Ecto neural progenitor cell (in vitro differentiated cells): ENCODE data around the gene NR5A1.
A peak's percentile ranks its signal among the peaks of the same experiment; 100 is the strongest.

Experiments
- DNase-seq: peaks from one replicate; pipeline ENCODE4 v3.0.0-alpha.2; 2018; ENCODE audit warnings: low spot score

The NR5A1 gene

DNA sequence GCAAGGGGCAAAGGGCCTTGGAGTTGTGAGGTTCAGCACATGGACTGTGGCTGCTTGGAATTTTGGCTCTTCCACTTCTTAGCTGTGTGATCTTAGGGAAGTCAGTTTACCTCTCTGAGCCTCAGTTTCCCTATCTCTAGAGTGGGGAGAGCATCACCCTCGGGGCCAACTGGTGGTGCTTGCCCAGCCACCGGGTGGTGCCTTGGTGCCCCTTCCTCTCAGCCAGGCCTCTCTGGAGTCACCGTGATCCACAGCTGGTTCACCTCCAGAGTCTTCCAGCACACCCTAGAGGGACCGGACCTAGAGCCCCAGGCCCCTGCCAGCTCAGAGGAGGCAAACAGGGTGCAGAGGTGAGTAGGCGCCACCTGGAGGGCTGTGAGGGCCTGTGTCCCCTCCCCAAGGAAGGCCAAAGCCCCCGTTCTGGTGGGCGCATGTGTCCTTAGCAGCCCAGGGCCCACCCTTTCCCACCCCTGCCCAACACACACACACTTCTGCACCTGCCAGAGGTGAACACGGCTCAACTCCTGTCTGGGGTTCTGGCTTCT is 49.2 kb downstream of the NR5A1 start:
- DNase-seq, result no peak

DNA sequence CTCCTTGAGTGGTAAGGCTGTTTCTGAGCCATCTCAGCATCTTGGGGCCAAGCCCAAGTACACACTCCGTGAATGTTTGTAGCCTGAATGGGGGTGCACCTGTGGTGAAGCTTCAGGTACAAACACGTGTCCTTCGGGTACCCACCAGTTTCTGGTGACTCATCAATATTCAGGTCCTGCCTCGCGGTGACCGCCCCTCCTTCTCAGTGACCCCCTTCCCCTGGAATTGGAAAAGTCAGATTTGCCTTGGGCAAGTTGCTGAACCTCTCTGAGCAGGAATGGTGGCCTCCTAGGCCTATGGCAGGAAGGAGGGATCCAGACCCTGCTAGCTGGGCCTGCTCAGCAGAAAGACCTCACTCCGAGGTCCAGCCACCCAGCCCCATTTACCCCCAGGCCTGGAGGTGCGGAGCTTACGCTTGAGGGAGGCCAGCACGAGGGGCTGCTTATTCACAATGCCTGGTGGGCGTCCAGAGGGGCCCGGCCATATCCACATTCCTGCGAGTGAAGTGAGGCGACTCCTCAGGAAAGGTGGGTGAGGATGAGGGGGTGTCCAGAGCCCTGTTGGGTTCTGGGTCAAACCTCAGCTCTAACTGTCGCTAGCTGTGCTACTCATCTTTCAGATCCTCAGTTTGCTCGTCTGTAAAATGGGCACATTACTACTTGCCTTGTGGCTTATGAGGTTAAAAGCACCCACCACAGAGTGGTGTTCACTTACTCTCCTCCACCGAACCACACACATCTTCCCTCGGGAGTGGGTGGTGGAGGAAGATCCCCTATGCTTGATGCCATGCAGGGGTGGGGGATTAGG is 49.9 kb downstream of the NR5A1 start:
- no peak for DNase-seq

DNA sequence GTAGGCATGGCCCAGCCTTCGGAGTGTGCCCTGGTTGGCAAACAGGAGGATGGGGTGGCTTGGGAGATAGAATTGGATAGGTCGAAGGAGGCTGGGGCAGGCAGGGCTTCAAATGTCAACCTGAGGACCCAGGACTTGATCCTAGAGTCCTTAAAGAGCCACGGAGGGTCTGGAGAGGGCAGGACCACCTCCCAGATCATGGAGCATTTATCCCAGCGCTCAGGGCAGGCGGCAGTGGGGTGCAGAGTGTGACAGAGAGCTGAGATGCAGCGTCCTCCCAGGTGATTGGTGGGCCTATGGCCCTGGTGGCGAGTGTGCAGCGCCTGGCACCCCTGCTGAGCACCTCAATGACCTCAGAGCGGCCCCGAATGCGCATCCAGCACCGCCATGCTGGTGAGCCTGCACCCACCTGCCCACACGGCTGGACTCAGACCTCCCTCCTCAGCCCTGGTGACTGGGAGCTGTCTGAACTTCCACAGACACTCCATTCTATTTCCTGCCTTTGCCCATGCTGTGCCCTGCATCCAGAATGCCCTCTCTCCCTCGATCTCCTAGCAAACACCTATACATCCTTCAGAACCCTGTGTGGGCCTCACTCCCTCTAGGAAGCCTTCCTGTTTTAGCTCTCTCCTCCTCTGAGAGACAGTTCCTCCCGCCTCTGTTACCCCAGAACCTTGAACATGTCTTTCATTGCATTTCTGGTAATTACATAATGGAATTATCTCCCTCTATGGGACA is 50.7 kb downstream of the NR5A1 start:
- DNase-seq, result no peak

DNA sequence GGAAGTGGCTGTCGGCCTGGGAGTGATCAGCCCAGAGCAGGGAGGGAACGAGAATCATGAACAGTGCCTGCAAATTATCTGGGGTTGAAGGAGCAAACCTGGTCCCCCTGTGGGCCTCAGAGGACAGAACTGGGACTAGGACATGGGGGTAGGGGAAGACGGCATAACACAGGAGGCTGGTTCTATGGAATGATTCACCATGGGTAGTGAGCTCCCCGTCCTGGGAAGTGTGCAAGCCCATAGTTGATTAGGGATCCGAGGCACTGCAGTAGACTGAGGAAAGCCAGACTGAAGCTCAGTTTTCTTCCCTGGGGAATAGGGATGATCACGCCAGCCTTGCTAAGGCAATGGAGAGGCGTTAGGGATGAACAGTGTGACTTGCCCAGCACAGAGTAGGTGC is 51.4 kb downstream of the NR5A1 start:
- DNase-seq, result no peak

DNA sequence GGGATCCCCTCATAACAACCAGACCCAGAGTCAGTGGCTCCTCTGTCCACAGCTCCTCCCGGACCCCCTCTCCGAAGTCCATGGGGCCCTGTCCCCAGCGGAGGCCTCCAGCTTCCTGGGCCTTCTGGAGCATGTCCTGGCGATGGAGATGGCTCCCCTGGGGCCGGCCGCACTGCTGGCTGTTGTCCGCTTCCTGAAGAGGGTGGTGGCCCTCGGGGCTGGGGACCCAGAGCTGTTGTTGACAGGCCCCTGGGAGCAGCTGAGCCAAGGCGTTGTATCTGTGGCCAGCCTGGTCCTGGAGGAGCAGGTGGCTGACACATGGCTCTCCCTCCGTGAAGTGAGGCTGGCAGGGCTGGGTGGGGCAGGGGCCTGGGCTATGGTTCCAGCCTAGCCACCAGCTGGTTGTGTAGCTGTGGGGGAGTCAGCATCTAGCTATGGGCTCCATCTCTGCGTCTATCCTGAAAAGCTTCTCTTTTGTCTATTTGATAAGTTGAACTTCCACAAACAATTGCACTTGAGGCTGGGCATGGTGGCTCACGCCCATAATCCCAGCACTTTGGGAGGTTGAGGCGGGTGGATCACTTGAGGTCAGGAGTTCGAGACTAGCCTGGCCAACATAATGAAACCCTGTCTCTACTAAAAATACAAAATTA is 52.3 kb downstream of the NR5A1 start:
- no peak for DNase-seq

DNA sequence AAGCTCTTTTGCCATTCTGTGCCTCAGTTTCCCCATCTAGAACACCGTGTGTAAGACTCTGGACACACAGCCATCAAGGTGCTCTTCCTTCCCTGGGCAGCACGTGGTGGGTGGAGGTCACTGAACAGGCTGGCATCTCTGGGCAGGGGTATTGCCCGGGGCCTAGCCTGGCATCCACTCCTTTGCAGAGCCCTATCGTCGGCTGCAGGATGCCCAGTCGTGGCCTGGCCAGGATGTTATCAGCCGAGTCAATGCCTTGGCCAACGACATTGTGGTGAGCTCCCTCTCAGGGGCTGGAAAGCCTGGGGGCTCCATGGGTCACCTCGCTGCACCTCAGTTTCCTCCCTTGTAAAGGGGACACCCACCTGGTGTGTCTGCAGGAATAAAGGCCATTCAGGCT is 52.9 kb downstream of the NR5A1 start:
- DNase-seq, result no peak

DNA sequence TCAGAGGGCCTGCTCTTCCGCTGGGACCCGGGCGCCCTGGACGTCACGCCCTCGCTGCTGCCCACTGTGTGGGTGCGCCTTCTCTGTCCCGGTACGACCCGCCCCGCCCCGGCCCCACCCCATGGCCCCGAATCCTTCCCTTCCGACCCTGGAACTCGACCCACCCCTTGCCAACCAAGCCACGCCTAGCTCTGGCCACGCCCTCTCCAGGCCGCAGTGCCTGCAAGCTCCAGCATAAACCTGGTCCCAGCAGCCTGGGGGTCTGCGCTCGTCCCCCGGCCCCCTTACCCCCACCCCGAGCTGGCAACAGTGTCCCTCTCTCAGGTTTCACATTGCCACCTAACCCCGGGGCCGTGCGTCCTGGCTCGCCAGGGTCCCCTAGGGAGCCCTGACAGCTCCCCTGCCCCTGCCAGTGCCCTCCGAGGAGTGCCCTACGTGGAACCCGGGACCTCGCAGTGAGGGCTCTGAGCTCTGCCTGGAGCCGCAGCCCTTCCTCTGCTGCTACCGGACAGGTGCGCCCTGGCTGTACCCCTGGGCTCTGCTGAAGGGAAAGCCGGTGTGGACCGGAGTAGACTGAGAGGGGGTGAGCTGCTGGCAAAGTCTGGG is 53.5 kb downstream of the NR5A1 start:
- DNase-seq, result peak; percentile 70

DNA sequence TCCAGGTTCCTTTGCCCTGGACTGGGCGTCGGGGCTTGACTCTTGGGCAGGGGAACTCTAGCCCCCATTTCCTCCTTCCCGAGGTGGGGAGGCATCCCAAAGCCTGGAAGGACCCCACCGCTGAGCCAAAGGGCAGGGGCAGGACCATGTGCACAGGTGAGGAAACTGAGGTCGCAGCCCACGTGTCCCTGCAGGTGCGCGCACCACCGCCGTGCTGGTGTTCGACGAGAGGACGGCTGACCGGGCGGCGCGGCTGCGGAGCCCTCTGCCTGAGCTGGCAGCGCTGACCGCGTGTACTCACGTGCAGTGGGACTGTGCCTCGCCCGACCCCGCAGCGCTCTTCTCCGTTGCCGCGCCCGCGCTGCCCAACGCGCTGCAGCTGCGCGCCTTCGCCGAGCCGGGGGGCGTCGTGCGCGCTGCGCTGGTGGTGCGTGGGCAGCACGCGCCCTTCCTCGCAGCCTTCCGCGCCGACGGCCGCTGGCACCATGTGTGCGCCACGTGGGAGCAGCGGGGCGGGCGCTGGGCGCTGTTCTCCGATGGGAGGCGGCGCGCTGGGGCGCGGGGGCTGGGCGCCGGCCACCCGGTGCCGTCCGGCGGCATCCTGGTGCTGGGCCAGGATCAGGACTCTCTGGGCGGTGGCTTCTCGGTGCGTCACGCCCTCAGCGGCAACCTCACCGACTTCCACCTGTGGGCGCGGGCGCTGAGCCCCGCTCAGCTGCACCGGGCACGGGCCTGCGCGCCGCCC is 54.2 kb downstream of the NR5A1 start:
- DNase-seq, result no peak

DNA sequence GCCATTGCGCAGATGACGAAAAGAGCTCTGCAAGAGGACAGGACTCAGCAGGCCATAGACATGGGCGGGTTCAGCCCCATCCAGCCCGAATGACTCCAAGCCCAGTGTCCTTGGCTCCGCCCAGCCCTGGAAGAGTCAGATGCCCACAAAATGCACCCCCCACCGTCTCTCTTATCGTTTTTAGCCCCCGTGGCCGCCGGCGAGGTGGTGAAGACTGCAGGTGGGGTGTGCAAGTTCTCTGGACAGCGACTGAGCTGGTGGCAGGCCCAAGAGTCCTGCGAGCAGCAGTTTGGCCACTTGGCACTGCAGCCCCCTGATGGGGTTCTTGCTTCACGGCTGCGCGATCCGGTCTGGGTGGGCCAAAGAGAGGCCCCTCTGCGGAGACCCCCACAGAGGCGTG is 54.9 kb downstream of the NR5A1 start:
- no peak for DNase-seq

DNA sequence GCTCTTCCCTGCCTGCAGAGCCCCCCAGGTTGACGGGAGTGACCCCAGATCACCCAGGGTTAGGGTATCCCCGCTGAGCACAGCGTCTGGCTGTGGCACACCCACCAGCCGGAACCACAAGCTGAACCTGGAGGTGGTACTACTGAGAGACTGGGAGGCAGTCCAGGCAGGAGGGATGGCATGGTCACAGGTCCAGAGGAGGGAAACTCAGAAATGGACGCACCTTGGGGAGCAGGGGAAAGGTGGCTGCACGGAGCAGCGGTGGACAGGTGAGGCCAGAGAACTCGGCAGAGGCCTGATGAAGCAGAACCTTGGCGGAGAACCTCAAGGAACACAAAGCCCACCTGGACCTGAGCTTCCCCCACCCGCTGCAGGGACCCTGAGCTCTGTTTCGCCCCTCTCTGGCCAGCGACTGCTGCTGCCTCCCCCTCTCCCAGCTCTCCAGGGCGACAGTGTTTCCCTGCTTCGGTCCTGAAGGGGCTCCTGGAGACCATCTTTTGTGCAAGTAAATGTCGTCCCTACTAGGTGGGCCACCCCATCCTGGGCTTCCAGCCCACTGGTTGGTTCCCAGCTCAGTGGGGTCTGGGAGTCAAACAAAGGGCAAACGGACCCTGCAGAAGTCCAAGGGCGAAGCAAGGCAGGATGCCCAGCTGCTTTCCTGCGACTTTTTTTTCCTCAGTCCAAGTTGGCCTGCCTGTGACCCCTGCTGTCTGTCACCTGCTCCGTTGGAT is 56.1 kb downstream of the NR5A1 start:
- no peak for DNase-seq

DNA sequence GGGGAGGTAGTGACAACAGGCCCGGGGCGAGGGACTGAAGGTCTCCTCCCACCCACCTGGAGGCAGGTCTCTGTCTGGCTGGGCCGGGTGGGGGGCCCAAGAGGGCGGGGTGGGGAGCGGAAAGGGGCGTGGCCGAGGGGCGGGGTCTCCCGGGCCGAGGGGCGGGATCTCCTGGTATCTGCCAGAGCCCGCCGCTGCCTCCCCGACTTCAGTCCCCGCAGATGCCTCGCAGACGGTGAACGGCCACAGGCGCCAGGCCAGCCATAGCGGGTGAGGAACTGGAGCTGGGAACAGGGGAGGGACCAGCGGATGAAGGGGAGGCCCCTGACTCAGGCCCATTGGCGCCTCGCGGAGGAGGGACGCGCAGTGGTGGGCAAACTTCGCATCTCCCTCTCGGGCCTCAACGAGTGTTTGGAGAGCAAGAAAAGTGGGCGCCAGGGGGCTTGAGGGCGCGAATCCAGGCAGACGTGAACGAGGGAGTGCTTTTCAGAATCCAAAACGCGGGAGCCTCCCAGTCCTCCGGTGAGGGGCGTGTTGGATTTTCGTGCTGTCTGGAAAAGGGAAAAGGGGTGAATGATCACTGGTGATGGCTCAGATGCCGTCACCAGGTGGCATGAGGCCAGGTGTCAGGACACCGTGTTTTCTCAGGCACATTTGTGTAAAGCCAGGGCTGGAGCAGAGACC is 56.8 kb downstream of the NR5A1 start, which contains the start of gene ADGRD2:
TSS of gene ADGRD2 (plus strand) at position 211 of the 684 bp plus-strand sequence. CDS start 1,216 bp downstream, outside the sequence.
- peak; percentile 87 for DNase-seq

DNA sequence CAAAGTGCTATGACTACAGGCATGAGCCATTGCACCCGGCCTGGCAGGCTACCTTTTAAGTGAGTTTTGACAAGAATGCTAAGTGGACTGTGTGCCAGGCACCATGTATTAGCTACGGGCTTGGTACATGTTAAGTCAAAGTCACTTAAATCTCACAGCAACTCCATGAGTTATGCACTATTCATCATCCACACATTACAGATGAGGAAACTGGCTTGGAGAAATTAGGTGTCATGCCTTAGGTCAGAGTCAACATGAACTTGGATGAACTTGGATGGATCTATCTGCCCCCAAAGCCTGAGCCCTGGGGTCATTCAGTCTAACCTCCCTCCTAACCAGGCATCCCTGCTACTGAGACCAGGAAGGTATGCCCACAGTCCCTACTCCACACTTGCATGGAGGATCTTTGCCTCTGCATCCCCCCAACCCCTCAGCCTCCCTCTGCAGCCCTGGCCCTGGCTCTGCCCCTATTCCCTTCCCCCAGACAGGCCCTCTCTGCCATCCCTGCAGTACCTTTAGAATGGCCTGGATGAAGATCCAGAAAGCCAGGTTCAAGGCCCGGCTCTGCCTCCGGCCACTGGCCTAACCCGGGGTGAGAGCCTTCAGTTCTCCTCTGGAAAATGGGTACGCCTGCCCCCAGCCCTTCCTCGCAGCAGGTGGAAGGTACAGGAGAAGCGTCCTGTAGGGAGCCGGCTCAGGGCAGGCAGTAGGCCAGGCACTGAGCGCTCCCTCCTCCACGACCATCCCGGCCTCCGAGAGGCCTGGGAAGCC is 57.6 kb downstream of the NR5A1 start:
- no peak for DNase-seq

DNA sequence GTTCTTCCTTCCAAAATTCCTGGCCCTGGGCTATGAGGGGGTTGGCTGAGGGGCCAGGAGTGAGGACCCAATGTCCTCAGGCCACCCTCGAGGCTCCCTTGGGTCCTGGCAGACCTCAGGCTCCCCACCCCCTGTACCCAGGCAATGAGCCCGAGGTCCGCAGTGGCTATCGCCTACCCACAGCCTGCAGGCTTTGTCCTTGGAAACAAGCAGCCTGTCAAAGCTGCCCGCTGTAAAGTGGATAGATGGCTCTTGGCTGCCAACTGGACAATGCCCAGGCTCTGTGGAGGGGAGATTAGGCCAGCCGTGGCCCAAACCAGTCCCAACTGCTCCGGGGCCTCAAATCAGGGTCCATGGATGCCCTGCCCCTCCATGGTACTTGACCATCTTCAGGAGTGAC is 59.2 kb downstream of the NR5A1 start:
- DNase-seq, result no peak

DNA sequence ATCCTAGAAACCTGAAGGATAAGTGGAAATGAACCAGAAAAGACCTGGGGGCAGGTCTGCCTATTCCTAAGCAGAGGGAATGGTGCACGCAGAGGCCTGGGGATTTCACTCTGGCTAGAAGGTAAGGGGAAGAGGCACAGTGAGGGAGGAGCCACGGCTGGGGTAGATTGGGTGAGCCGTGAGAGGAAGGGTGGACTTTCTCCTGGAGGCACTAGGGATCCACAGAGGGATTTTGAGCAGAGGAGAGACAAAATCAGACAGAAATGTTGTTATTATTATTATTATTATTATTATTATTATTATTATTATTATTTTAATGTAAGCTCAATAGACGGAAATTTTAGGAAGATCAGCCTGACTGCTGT is 59.9 kb downstream of the NR5A1 start:
- DNase-seq, result no peak

DNA sequence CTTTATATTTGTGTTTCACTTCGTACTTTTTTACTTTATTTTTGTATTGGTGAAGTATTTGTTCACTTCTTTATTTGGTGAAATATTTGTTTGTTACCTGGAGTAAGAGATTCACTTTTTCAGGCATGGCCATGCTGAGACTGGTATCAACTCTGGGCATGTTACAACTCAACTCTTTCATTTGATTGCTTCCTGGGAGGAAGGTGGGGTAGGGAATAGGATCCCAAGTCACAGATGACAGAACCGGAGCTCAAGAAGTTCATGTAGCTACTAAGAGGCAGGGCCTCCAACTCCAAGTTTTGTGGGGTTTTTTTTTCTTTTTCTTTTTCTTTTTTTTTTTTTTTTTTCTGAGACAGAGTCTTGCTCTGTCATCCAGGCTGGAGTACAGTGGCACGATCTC is 63.0 kb downstream of the NR5A1 start:
- no peak for DNase-seq

DNA sequence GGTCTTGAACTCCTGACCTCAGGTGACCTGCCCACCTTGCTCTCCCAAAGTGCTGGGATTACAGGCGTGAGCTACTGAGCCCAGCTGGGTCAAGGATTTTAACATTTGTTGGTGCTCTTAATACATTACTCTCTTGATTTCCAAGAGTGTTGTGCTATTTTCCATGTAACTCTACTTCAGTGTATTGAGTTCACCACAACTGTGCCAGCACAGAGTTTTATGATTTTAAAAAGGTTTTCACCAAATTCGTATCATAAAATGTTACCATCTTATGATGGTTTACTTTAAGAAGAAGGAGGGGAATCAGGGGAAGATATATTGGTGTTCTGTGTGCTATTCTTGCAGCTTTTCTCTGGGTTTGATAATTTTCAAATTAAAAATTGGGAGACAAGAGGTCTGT is 63.6 kb downstream of the NR5A1 start:
- DNase-seq, result no peak

DNA sequence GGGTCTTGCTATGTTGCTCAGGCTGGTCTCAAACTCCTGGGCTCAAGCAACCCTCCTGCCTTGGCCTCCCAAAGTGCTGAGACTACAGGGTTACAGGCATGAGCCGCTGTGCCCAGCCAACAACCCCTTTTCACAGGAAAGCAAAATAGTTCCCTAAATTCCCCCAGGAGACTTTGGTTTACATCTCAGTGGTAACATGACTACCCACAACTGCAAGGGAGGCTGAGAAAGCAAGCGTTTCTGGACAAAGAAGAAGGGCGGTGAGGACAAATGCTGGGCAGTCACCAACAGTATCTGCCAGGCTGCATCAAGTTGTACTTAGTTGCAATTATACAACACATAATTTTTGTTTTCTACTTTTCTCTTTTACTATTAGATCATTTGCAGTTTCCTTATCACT is 64.4 kb downstream of the NR5A1 start:
- DNase-seq, result no peak

DNA sequence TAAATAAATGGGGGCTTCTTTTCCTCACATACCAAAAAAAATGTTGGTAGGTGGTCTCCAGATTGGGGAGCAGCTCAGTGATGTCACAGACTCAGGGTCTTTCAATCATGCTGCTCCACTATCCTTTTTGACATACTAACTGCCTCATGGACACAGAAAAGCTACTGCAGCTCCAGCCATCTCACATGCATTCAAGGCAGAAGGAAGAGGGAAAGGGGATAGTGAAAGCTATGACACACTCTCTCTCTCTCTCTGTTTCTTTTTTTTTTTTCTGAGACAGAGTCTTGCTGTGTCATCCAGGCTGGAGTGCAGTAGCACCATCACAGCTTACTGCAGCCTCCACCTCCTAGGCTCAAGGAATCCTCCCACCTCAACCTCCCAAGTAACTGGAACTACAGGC is 64.8 kb downstream of the NR5A1 start:
- DNase-seq, result no peak

DNA sequence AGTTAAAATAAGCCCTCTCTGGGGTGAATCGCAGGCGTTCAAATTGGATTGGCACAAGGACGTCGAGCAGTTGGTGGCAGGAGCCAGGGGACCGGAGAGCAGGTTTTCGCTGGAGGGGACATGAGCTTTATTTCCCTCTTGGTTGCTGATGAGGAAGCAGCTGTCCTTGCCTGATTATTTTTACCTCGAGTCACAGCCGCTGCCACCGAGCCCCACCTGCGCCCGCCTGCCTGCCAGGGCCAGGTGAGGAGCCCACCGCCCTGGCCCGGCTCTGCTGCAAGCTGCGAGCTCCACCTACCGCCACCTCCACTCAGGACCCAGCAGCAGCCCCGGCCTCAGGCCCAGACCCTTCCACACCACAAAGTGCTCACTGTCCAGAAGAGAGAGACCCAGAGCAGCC is 65.9 kb downstream of the NR5A1 start:
- no peak for DNase-seq

DNA sequence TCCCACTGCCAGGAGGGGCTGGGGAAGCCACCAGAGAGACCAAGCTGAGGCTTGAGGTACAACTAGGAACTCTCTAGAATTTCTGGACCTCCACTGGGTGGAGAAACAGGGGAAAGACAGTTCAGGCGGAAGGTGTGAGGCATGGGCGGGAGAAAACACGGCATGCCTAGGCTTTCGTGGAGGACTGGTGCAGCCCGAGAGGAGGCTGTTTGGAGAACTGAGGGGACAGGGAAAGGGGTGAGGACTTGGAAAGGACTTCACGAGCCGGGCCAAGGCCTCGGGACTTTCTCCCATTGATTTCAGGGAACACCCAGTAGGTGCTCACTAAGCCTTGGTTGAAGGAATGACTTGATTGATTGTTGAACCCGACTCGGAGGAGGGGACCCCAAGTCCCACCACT is 66.4 kb downstream of the NR5A1 start:
- no peak for DNase-seq
